Endothelial cell of umbilical vein (primary cell): ENCODE data around the gene SLC38A8. TPM values are rescaled to one million over a fixed set of nuclear protein-coding genes. Genes with fewer than 3 reads are reported as not detected.

Source experiments
- BruUV-seq: library from RNA; stranded (reverse); fragments of 400-500 nt; replicated peaks from 2 replicates; lab custom pipeline; 2021; lab: Mats Ljungman, UMichigan
- CTCF ChIA-PET: fragments of 300-600, 350-600 bp; sonication (Branson Sonifier 250); formaldehyde crosslinking; loops from one replicate; lab custom pipeline; 2021; ENCODE audit warnings: antibody characterized with exemption, inconsistent platforms; lab: Charles Lee
- POLR2A ChIA-PET: fragments of 300-600, 350-600 bp; sonication (Branson Sonifier 250); formaldehyde crosslinking; loops from one replicate; lab custom pipeline; 2021; ENCODE audit warnings: antibody characterized with exemption, inconsistent platforms; lab: Charles Lee
- DNase-seq: peaks from one replicate; pipeline ENCODE4 v3.0.0-alpha.2; 2011; ENCODE audit warnings: low read depth, low spot score
- FAIRE-seq: peaks from 2 replicates; lab custom pipeline; 2011; peaks lifted over from hg19 to GRCh38; lab: Jason Lieb, UNC
- H2AFZ ChIP-seq: 2 replicates; pipeline ENCODE4 v1.6.0; 2012; ENCODE audit warnings: low read depth, low read length, control low read depth, inconsistent platforms
- H3K27ac ChIP-seq: 2 replicates; pipeline ENCODE4 v1.5.1; 2011; ENCODE audit warnings: low read depth, mild to moderate bottlenecking, control low read depth, low read length, moderate library complexity; ENCODE audit not compliant: insufficient read depth
- H3K27me3 ChIP-seq, 2 experiments: 2 replicates each; pipeline versions ENCODE4 v1.6.0 to v1.6.1; 2011; ENCODE audit warnings: low read length in 2 of 2, mixed read lengths in 1 of 2; ENCODE audit not compliant: control insufficient read depth in 2 of 2, insufficient read depth in 2 of 2
- H3K36me3 ChIP-seq, 2 experiments: 2 replicates in 1 of 2; 3 replicates in 1 of 2; pipeline ENCODE4 v1.5.1; 2011; ENCODE audit warnings: low read length in 2 of 2, mild to moderate bottlenecking in 1 of 2, moderate library complexity in 1 of 2; ENCODE audit not compliant: control insufficient read depth in 2 of 2, insufficient read depth in 2 of 2; ENCODE audit errors: extremely low read depth in 1 of 2
- H3K4me1 ChIP-seq: 3 replicates; pipeline ENCODE4 v1.5.1; 2011; ENCODE audit warnings: mild to moderate bottlenecking, low read length; ENCODE audit not compliant: control insufficient read depth, insufficient read depth; ENCODE audit errors: extremely low read depth
- H3K4me2 ChIP-seq: 2 replicates; pipeline ENCODE4 v1.6.1; 2011; ENCODE audit warnings: low read length, control low read depth, mixed read lengths; ENCODE audit not compliant: insufficient read depth
- H3K4me3 ChIP-seq, 3 experiments: fragments of 200-600 bp in 1 of 3; sonication (generic), shearing (Covaris generic) in 1 of 3; replicated peaks in 1 of 3; 2 replicates each; pipeline ENCODE4 v1.5.1; 2011 to 2016; ENCODE audit warnings: control low read depth in 3 of 3, low read length in 3 of 3, mild to moderate bottlenecking in 2 of 3, inconsistent platforms in 1 of 3, low read depth in 1 of 3, moderate library complexity in 1 of 3; ENCODE audit not compliant: insufficient read depth in 1 of 3
- H3K79me2 ChIP-seq: 2 replicates; pipeline ENCODE4 v1.6.0; 2012; ENCODE audit warnings: low read length, inconsistent platforms; ENCODE audit not compliant: control insufficient read depth, insufficient read depth
- H3K9ac ChIP-seq: replicated peaks from 2 replicates; pipeline ENCODE3; 2011; ENCODE audit warnings: low read length, control low read depth; ENCODE audit not compliant: insufficient read depth; ENCODE audit errors: extremely low read depth
- H3K9me1 ChIP-seq: replicated peaks from 3 replicates; pipeline ENCODE4 v1.6.0; 2011; ENCODE audit warnings: mild to moderate bottlenecking, low read length; ENCODE audit not compliant: control insufficient read depth, insufficient read depth; ENCODE audit errors: extremely low read depth
- H3K9me3 ChIP-seq: replicated peaks from 2 replicates; pipeline ENCODE4 v1.5.1; 2012; ENCODE audit warnings: low read length, inconsistent platforms; ENCODE audit not compliant: control insufficient read depth, insufficient read depth
- H4K20me1 ChIP-seq: replicated peaks from 2 replicates; pipeline ENCODE3; 2011; ENCODE audit warnings: mild to moderate bottlenecking, low read length; ENCODE audit not compliant: control insufficient read depth, insufficient read depth; ENCODE audit errors: extremely low read depth
- CTCF ChIP-seq, 2 donors: IDR thresholded peaks; 1 replicate in 1 of 2; 2 replicates in 1 of 2; pipeline ENCODE4 v1.5.1; 2011; ENCODE audit warnings: low read length in 2 of 2, mild to moderate bottlenecking in 2 of 2, moderate library complexity in 2 of 2, control low read depth in 1 of 2, inconsistent platforms in 1 of 2, low read depth in 1 of 2; ENCODE audit not compliant: insufficient read depth in 1 of 2; ENCODE audit errors: extremely low read depth in 1 of 2
- EZH2 ChIP-seq: IDR thresholded peaks from 2 replicates; pipeline ENCODE4 v1.6.1; 2012; ENCODE audit warnings: borderline replicate concordance, low read depth, mild to moderate bottlenecking, moderate library complexity, low read length, inconsistent platforms; ENCODE audit not compliant: severe bottlenecking
- FOS ChIP-seq: IDR thresholded peaks from 2 replicates; pipeline ENCODE4 v1.6.1; 2011; ENCODE audit warnings: mild to moderate bottlenecking, low read length, moderate library complexity, borderline replicate concordance; ENCODE audit not compliant: insufficient read depth
- GATA2 ChIP-seq: IDR thresholded peaks from 2 replicates; pipeline ENCODE4 v1.7.0; 2011; ENCODE audit warnings: low read depth, mild to moderate bottlenecking, moderate library complexity, mixed read lengths, low read length; ENCODE audit not compliant: insufficient read length, insufficient read depth
- JUN ChIP-seq: IDR thresholded peaks from 2 replicates; pipeline ENCODE4 v1.6.1; 2011; ENCODE audit warnings: borderline replicate concordance, low read depth; ENCODE audit not compliant: insufficient read length, insufficient read depth
- MYC ChIP-seq: IDR thresholded peaks from one replicate; pipeline ENCODE4 v1.6.1; 2011; ENCODE audit warnings: mild to moderate bottlenecking, low read depth, low read length
- POLR2A ChIP-seq: IDR thresholded peaks from 2 replicates; pipeline ENCODE4 v1.6.1; 2012; ENCODE audit warnings: low read depth, mild to moderate bottlenecking, control low read depth, low read length
- POLR2AphosphoS5 ChIP-seq: IDR thresholded peaks from 2 replicates; pipeline ENCODE4 v1.6.1; 2012; ENCODE audit warnings: low read depth, mild to moderate bottlenecking, control low read depth, low read length, moderate library complexity; ENCODE audit not compliant: insufficient read depth
- dilution Hi-C: fragments of 300-500 bp; cut with MboI; formaldehyde crosslinking; loops from one replicate; pipeline ENCODE4 v1.15.0; 2019; ENCODE audit warnings: low sequenced_read_pairs; ENCODE audit not compliant: extremely low pct_ligation_motif_present
- intact Hi-C: fragments of 100-400 bp; cut with micrococcal nuclease; formaldehyde crosslinking; loops from one replicate; pipeline ENCODE4 v1.10.0; 2022
- polyA plus RNA-seq, 4 experiments: library from polyadenylated mRNA; depleted of rRNA in 3 of 4; stranded (reverse) in 3 of 4; unstranded in 1 of 4; fragments of >200 nt; gene quantifications; 2 replicates each; pipeline versions ENCODE4 v1.2.1 to v1.2.3, GENCODE V29; 2011 to 2012; ENCODE audit warnings: missing spikeins in 1 of 4
- total RNA-seq: library from RNA; stranded (reverse); gene quantifications from 2 replicates; pipeline ENCODE4 v1.2.3, GENCODE V29; 2021
- TF ChIP-seq, protein P1 (sequence below): IDR thresholded peaks from 2 replicates; pipeline ENCODE4 v1.6.1; 2011; ENCODE audit not compliant: insufficient read depth, insufficient read length

Gene SLC38A8
- total and polyA plus RNA-seq, 2 donors (not counting 3 experiments of a cell fraction or from before 2014, with no cell fraction given) = not detected

DNA sequence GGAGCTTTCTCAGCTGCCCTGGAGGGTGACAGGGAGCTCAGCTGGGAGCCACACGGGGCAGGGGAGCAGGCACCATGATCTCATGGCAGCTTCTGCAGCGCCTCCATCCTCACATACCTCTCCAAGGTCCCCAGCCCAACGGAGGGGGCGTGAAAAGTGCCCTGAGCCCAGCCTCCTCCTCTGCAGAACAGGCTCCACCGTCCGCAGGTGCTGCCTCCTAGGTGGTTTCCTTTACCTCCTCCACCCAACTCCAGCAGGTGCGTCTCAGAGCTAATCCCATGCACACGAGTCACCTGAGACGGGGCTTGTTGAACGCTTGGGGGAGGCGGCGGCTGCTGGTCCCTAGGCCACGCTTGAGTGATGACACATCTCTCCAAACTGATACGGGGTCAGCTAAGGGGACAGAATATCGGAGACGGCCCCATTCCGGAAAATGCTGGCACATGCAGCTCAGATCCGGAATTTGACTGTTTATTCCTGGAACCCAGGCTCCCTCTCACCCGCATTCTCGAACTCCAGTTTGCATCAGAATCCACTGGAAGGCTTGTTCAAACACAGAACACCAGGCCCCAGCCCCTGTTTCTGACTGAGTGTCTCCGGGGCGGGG, 387 bp upstream of the SLC38A8 start:
- no TSS peak for BruUV-seq
- dilution Hi-C loops = no loop called here
- H3K27ac ChIP-seq = no peak overlapping the region
- intact Hi-C loops = loop anchor here (5.0 kb wide), 1 partner anchor 86 kb away; no protein-coding TSS in a partner anchor
- no peak overlapping the region for H3K4me2 ChIP-seq
- no peak overlapping the region for H2AFZ ChIP-seq
- no peaks in the 10 kb centered on the region for H4K20me1 ChIP-seq
- no peaks in the 10 kb centered on the region for H3K79me2 ChIP-seq
- no peak for FAIRE-seq
- TF ChIP-seq CTCF (IDR thresholded peaks at IDR 0.05; ENCODE audit: extremely low read depth in 1 of 2, insufficient read depth in 1 of 2, low read depth in 1 of 2, low read length in 2 of 2) (no peak), JUN (no peak), GATA2 (no peak), FOS (no peak), POLR2A (no peak), POLR2AphosphoS5 (no peak), EZH2 (no peak), MYC (no peak)
- TF ChIP-seq, protein P1, sequence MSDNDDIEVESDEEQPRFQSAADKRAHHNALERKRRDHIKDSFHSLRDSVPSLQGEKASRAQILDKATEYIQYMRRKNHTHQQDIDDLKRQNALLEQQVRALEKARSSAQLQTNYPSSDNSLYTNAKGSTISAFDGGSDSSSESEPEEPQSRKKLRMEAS = no peak
- ChIA-PET CTCF (interaction anchor here (1.2 to 1.4 kb wide), 3 partner anchors 12 to 116 kb away, joined by 3 read pairs; no protein-coding TSS in a partner anchor), POLR2A (no interaction called here)
- no peaks in the 10 kb centered on the region for H3K36me3 ChIP-seq
- H3K9me3 ChIP-seq = no peaks in the 10 kb centered on the region
- H3K9ac ChIP-seq = no peak overlapping the region
- no peak overlapping the region for H3K4me3 ChIP-seq
- peaks cover 0 to 4% of the 10 kb centered on the region in 2 experiments for H3K27me3 ChIP-seq
- no peaks in the 10 kb centered on the region for H3K9me1 ChIP-seq
- no peaks in the 10 kb centered on the region for H3K4me1 ChIP-seq
- DNase-seq = no peak
